NCI-H526 (cell line): Measurements from ENCODE around the gene CTSZ.
"Not testable (repeated sequence)": the region's sequence is repeated elsewhere in the genome, so short reads cannot be mapped to it uniquely, and the experiment has no call there.

Source experiments
- DNase-seq, 2 experiments: peaks; one replicate each; lab custom pipeline; 2025; lab: John Stamatoyannopoulos, UW

The CTSZ gene

GRCh38 chr20:59006864-59007664, at the start of gene CTSZ:
Gene CTSZ (minus strand): TSS chr20:59007254. CDS start chr20:59007128, 126 bp downstream.
- DNase-seq = no peak

- no peak for DNase-seq
Observed at GRCh38 chr20:59055302-59055701, 48.2 kb upstream of the CTSZ start.

GRCh38 chr20:59051666-59052185, 44.7 kb upstream of the CTSZ start:
- no peak for DNase-seq

GRCh38 chr20:59050437-59050836, 43.4 kb upstream of the CTSZ start:
- no peak for DNase-seq

GRCh38 chr20:59048681-59049030, 41.6 kb upstream of the CTSZ start:
- DNase-seq = no peak

GRCh38 chr20:59047938-59048680, 41.1 kb upstream of the CTSZ start:
- DNase-seq = no peak

- no peak for DNase-seq
Observed at GRCh38 chr20:59046862-59047261, 39.8 kb upstream of the CTSZ start.

GRCh38 chr20:59044796-59045195, 37.7 kb upstream of the CTSZ start:
- DNase-seq = no peak

GRCh38 chr20:59044295-59044694, 37.2 kb upstream of the CTSZ start:
- DNase-seq = no peak

GRCh38 chr20:59043698-59044097, 36.6 kb upstream of the CTSZ start:
- DNase-seq = no peak

- DNase-seq = peak; percentile 76 to 98
Observed at GRCh38 chr20:59042796-59043631, 36.0 kb upstream of the CTSZ start.

- peak; percentile 25 to 55 for DNase-seq
Observed at GRCh38 chr20:59042151-59042795, 35.2 kb upstream of the CTSZ start, which contains the start of gene PRELID3B. Gene PRELID3B (minus strand): TSS chr20:59042786. CDS start chr20:59042730, 56 bp downstream.

GRCh38 chr20:59041487-59041886, 34.4 kb upstream of the CTSZ start:
- not testable (repeated sequence) for DNase-seq

- DNase-seq = no peak
Observed at GRCh38 chr20:59040667-59041066, 33.6 kb upstream of the CTSZ start.

- no peak for DNase-seq
Observed at GRCh38 chr20:59039233-59039632, 32.2 kb upstream of the CTSZ start.

- DNase-seq = no peak
Observed at GRCh38 chr20:59037386-59037785, 30.3 kb upstream of the CTSZ start.

GRCh38 chr20:59035381-59035780, 28.3 kb upstream of the CTSZ start:
- no peak for DNase-seq

GRCh38 chr20:59033616-59034165, 26.6 kb upstream of the CTSZ start:
- DNase-seq = no peak

- no peak for DNase-seq
Observed at GRCh38 chr20:59033093-59033492, 26.0 kb upstream of the CTSZ start.

- DNase-seq = peak; percentile 73 to 76
Observed at GRCh38 chr20:59032713-59033059, 25.6 kb upstream of the CTSZ start.

GRCh38 chr20:59032023-59032712, 25.1 kb upstream of the CTSZ start, which contains the start of gene ATP5F1E:
Gene ATP5F1E (minus strand): TSS chr20:59032335. CDS start chr20:59032251, 84 bp downstream.
- DNase-seq = peak; percentile 88 to 99
